Amygdala (tissue), 56 donors: ENCODE measurements around the gene ANO6.
A peak's percentile ranks its signal among the peaks of the same experiment; 100 is the strongest.
"Not testable (repeated sequence)": the region's sequence is repeated elsewhere in the genome, so short reads cannot be mapped to it uniquely, and the experiment has no call there.

Experiments used
- DNase-seq, 56 donors: peaks; one replicate each; lab custom pipeline; 2025; lab: John Stamatoyannopoulos, UW

The ANO6 gene

DNA sequence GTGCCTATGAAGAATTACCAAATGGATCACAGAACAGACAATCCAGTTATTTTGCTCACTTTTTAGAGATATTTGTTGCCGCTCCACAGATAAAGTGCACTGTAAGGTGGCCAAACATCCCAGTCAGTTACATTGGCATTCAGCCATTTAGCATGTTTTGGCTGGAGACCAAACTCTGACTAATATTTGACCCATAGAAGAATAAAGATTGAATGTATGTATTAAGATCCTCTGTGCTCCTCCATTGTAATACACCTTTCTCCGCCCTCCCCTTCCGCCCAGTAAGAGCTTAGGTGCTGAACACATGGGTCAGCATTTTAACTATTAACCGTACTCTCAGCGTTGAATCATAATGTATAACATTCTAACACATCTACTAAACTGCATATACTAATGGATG, 163.4 kb downstream of the ANO6 start:
- DNase-seq, result no peak

DNA sequence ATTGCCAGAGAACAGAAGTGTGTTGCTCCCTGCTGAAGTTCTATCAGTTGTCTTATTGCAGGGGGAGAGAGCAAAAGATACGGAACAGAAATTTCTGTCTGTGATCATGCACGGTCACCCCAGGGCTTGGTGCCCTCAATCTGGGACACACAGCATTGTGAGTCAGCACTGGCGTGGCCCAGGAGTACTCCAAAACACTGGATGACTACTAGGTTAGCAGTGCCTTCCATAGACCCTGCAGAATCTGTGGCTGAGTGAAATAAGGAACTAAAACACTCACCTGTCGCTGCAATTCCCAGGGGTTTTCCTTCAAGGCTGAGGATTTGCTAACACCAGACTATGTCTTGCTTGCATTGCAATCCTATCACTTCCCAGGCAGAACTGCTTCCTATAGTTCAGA, 165.5 kb downstream of the ANO6 start:
- DNase-seq, result no peak

GRCh38 chr12:45388545-45388944, 172.7 kb downstream of the ANO6 start:
- DNase-seq, result peak in 2 of 56 donors; percentile 11 to 31

GRCh38 chr12:45389426-45389825, 173.5 kb downstream of the ANO6 start:
- DNase-seq, result no peak

GRCh38 chr12:45397499-45397898, 181.6 kb downstream of the ANO6 start:
- not testable (repeated sequence) for DNase-seq

- DNase-seq, result no peak
These were observed 182.7 kb downstream of the ANO6 start for GRCh38 chr12:45398552-45398951.

- DNase-seq, result no peak
These were observed 185.1 kb downstream of the ANO6 start for GRCh38 chr12:45400991-45401390.

DNA sequence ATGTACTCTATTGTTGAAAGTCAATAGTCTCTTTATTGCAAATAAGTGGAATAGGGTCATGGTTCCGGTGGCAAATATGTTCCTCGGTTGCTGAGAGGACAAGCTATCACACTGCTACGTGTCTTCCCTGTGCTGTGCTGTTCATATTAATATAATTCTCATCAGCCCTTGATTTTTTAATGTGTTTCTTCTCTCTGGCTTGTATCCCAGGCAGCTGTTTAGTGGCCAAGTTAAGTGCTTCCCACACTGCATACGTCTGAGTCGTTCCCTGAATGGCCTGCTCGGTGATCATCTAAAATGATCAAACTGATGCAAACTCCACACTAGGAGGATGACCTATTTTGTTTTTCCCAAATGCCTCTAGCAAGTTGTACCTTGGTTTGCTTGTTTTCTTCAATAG, 186.4 kb downstream of the ANO6 start:
- DNase-seq, result no peak

DNA sequence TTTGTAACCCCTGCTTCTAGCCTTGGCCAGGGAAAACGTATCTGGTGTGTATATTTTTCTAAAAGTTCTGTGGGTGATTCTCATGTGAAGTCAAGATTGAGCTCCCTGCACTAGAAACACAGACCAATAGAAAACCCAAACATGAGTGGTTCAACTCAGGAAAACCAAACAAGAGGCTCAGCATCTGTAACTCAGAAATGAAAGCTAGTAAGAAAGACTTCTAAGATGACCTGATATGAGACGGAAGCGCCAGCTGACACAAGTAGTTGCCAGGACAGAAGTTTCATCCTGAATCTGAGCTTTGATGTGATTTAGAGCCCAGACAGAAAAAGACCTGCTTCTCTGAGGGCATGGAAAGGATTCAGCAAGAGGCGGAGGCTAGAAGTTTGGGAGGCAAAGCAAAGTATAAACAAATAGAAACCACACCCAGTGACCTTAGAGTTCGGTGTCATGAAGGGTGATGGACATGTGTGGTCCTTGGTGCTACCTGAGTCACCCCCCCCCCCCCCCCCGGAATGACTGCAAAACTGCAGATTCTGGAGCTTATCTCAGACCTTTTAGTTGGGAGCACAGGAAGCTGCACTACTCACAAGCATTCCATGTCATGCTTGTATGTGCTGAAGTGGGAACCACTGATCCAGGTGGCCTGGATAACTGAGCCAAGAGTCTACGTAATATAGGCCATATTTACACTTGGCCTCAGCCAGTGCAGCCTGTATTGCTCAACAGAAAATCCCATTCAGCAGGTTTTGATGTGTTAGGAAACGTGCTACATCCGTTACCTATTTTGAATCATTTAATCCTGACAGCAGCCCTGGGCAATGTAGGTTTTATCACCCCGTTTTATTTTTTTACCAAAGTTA, 191.3 kb downstream of the ANO6 start:
- DNase-seq, result no peak

DNA sequence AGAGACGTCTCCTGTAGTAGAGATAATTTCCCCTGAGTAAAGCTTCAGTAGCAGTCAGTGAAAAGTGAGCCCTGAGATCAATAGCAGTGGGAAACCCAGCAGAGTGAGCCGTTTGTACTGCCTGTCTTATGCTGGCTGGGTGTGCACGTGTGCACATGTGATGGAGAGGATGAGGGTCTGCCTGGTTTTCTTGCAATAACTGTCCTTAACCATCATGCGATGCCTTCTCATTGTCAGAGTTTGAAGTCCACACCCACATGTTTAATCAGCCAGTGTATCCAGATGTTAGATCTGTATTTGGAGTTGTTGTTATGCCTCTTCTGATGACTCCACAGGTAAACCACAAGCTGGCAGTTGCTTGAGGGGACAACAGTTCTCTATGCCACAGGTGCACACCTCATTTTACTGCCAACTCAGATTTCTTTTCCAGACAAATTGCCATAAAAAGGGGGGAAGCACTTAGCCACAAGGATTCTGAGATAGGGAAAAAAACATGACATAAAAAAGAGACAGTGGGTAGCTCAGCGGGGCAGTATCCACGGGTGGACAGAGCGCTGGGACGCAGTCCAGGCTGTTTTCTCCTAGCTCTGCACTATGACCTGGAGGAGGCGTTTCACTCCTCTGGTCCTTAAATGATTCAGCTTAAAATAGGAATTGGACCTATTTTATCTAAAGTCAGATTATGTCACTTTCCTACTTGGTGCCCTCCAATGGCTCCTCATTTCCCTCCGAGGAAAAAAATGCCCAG, 192.3 kb downstream of the ANO6 start:
- DNase-seq, result no peak

- DNase-seq, result no peak
These were observed 192.8 kb downstream of the ANO6 start for GRCh38 chr12:45408729-45409114.

GRCh38 chr12:45409966-45410365, 194.1 kb downstream of the ANO6 start:
- no peak for DNase-seq

DNA sequence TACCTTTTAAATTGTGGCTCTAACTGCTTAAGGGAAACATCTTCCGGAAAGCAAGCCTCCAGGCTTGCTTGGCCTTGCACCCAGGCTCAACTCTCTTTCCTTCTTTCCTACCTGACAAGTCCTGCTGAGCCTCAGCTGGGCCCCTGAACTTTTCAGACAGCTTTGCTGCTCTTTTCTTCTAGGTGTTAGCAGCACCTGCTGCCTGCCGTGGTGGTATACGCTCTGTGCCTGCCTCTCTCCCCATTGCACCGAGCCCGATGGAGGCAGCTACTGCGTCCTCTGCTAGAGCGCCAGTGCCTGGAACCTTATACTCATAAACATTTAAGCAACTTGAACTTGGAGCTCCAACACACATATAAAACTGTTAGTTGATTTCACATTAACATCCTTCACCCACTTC, 195.7 kb downstream of the ANO6 start:
- DNase-seq, result no peak

DNA sequence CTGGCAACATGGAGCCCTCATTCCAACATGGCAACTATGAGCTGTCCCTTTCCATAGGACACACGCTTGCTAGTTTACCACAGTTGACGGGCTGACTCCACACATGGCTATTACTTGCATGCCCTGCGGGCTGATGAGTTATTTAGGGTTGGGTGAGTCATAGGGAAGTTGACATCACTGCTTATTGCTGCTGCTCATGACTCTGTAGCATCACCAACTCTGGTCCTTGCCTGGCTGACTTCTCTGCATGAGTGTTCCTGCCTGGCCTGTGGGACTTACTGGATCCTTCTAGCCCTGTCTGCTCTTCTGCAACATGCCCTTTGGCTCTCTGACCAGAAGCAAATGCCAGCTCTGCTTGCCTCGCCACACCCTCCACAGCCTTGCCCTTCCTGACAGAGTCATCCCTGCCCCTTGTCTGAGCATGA, 199.5 kb downstream of the ANO6 start:
- DNase-seq, result no peak

DNA sequence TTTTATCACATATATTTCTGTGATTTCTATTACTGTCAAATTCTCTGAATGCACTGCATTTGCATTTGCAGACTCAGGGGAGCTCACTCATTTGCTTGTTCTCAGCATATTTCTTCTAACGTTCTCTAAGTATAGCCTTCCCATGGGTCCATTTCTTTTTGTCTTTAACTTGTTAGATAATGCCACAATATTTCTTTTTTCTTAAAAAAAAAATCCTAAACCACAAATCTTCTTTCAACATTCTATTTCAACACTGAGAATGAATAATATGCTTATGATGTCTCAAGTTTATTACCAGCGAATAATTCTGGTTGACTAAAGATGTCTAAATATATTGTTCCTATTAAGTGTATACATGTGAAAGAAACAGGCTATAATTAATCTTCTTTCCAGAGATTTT, 200.2 kb downstream of the ANO6 start:
- no peak for DNase-seq

- no peak for DNase-seq
These were observed 202.6 kb downstream of the ANO6 start for GRCh38 chr12:45418520-45418919.

GRCh38 chr12:45419317-45419814, 203.5 kb downstream of the ANO6 start:
- no peak for DNase-seq

DNA sequence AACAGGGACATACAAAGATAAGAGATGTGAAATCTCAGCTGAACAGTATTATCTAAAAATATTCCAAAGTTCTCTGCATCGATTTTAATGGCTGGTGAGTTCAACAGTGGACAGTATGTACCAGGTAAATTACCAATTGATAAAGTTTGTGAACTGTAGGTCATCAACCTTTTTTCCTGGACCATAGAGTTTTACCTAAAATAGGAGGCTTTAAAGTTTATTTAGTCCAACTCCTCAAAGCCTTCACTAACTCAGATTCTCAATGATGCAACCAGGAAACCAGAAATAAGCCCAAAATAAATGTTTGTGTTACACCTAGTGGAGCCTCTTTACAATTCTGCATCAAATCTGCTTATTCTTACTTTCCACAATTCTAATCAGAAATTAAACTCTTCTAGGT, 205.8 kb downstream of the ANO6 start:
- DNase-seq, result no peak

DNA sequence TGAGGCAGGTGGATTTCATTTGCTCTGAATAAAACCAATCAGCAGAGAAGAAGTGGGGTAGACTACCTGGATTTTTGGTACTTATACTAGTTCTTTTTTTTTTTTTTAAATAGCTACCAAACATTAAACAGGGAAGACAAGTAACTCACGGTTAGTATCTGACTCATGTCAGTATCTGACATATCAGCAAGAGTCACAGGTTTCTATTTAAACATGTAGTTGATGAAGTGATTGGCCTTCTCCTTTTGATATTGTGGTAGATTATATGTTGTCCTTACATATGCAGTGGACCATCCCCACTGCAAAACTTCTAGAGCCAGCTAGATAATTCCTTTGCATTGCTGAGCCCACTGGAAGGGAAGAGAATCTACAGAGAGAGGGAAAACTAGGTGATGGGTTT, 208.0 kb downstream of the ANO6 start:
- DNase-seq, result no peak

GRCh38 chr12:45425426-45425825, 209.5 kb downstream of the ANO6 start:
- DNase-seq, result no peak

GRCh38 chr12:45426294-45426693, 210.4 kb downstream of the ANO6 start:
- DNase-seq, result no peak

- no peak for DNase-seq
These were observed 211.1 kb downstream of the ANO6 start for GRCh38 chr12:45427042-45427441.
